ENCODE measurements around the gene MAPKAPK5.
"Not testable (repeated sequence)": the region's sequence is repeated elsewhere in the genome, so short reads cannot be mapped to it uniquely, and the experiment has no call there.

The MAPKAPK5 gene

GRCh38 chr12:111942557-111942956 is 100.5 kb downstream of the MAPKAPK5 start:
- Histone ChIP-seq H3K4me1 (ENCODE audit: control insufficient read depth, low read length) (0 out of 2 replicates have a peak, but pooled peaks cover 3% of the 10 kb centered on the region), H3K27ac (ENCODE audit: low read depth, low read length) (no peak overlapping the region), H3K36me3 (ENCODE audit: control insufficient read depth, low read length) (no peaks in the 10 kb centered on the region), H3K4me3 (ENCODE audit: low read length) (no peak overlapping the region), H3K79me2 (ENCODE audit: control insufficient read depth, low read length) (no peaks in the 10 kb centered on the region), H3K9me2 (replicated peaks; ENCODE audit: control insufficient read depth, low read length) (no peaks in the 10 kb centered on the region), H3K4me2 (ENCODE audit: low read length) (no peak overlapping the region), H3K9me3 (ENCODE audit: control insufficient read depth, insufficient read depth, low read length) (no peaks in the 10 kb centered on the region), H4K20me1 (ENCODE audit: control insufficient read depth, insufficient read depth, low read depth, low read length) (no peaks in the 10 kb centered on the region), H3K27me3 (ENCODE audit: control insufficient read depth, low read length) (no peaks in the 10 kb centered on the region), H3F3A (ENCODE audit: control insufficient read depth, insufficient read depth) (peaks cover 4% of the 10 kb centered on the region; the same call in 1 of the 2 replicates)
- no peak for TF ChIP-seq EZH2phosphoT487 (IDR thresholded peaks at IDR 0.05; ENCODE audit: borderline replicate concordance, low read length)
- TF ChIP-seq, protein P1, sequence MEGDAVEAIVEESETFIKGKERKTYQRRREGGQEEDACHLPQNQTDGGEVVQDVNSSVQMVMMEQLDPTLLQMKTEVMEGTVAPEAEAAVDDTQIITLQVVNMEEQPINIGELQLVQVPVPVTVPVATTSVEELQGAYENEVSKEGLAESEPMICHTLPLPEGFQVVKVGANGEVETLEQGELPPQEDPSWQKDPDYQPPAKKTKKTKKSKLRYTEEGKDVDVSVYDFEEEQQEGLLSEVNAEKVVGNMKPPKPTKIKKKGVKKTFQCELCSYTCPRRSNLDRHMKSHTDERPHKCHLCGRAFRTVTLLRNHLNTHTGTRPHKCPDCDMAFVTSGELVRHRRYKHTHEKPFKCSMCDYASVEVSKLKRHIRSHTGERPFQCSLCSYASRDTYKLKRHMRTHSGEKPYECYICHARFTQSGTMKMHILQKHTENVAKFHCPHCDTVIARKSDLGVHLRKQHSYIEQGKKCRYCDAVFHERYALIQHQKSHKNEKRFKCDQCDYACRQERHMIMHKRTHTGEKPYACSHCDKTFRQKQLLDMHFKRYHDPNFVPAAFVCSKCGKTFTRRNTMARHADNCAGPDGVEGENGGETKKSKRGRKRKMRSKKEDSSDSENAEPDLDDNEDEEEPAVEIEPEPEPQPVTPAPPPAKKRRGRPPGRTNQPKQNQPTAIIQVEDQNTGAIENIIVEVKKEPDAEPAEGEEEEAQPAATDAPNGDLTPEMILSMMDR (IDR thresholded peaks at IDR 0.05; ENCODE audit: low read depth, low read length, poor library complexity, severe bottlenecking) = no peak

DNA sequence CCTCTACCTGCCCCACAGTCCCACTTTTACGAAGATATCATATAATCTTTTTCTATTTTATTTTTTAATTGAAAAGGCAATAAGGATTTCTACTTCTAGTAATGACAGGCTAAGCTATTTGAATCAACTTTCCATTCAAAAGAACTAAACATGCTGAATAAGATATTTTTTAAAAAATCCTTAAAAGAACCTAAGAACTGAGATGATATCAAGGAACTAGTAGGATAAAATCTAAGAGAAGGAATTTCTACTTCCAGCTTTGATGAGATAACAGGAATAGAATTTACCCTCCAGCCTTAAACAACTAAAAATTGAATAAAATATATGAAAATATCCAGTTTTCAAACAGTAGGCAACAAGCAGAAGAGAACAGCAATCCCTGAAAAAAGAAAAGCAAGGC is 101.9 kb downstream of the MAPKAPK5 start:
- no peaks in the 10 kb centered on the region for H3K27me3 ChIP-seq (ENCODE audit: control insufficient read depth, low read length)
- no peaks in the 10 kb centered on the region for H3K9me2 ChIP-seq (replicated peaks; ENCODE audit: control insufficient read depth, low read length)
- peaks cover 4% of the 10 kb centered on the region; the same call in 1 of the 2 replicates for H3F3A ChIP-seq (ENCODE audit: control insufficient read depth, insufficient read depth)
- H3K4me1 ChIP-seq (ENCODE audit: control insufficient read depth, low read length) = 0 out of 2 replicates have a peak, but pooled peaks cover 3% of the 10 kb centered on the region
- no peak overlapping the region for H3K4me2 ChIP-seq (ENCODE audit: low read length)
- H3K79me2 ChIP-seq (ENCODE audit: control insufficient read depth, low read length) = no peaks in the 10 kb centered on the region
- H3K9me3 ChIP-seq (ENCODE audit: control insufficient read depth, insufficient read depth, low read length) = no peaks in the 10 kb centered on the region
- H4K20me1 ChIP-seq (ENCODE audit: control insufficient read depth, insufficient read depth, low read depth, low read length) = no peaks in the 10 kb centered on the region
- TF ChIP-seq, protein P1 (IDR thresholded peaks at IDR 0.05; ENCODE audit: low read depth, low read length, poor library complexity, severe bottlenecking) = no peak
- no peak for TF ChIP-seq EZH2phosphoT487 (IDR thresholded peaks at IDR 0.05; ENCODE audit: borderline replicate concordance, low read length)
- H3K4me3 ChIP-seq (ENCODE audit: low read length) = no peak overlapping the region
- H3K36me3 ChIP-seq (ENCODE audit: control insufficient read depth, low read length) = no peaks in the 10 kb centered on the region
- H3K27ac ChIP-seq (ENCODE audit: low read depth, low read length) = no peak overlapping the region

- H3K4me2 ChIP-seq (ENCODE audit: low read length); H3K79me2 ChIP-seq (ENCODE audit: control insufficient read depth, low read length): not testable (repeated sequence)
These were observed 109.1 kb downstream of the MAPKAPK5 start for GRCh38 chr12:111950961-111951676.

More at GRCh38 chr12:111950961-111951676, 109.1 kb downstream of the MAPKAPK5 start:
- not testable (repeated sequence) for H3K9me3 ChIP-seq (ENCODE audit: control insufficient read depth, insufficient read depth, low read length); H3K4me1 ChIP-seq (ENCODE audit: control insufficient read depth, low read length); H4K20me1 ChIP-seq (ENCODE audit: control insufficient read depth, insufficient read depth, low read depth, low read length); H3F3A ChIP-seq (ENCODE audit: control insufficient read depth, insufficient read depth); H3K4me3 ChIP-seq (ENCODE audit: low read length); H3K36me3 ChIP-seq (ENCODE audit: control insufficient read depth, low read length); H3K27ac ChIP-seq (ENCODE audit: low read depth, low read length); H3K9me2 ChIP-seq (replicated peaks; ENCODE audit: control insufficient read depth, low read length); H3K27me3 ChIP-seq (ENCODE audit: control insufficient read depth, low read length)
